GM13977 (cell line): ENCODE data around the gene CFAP46.
"Not testable (repeated sequence)": the region's sequence is repeated elsewhere in the genome, so short reads cannot be mapped to it uniquely, and the experiment has no call there.

Experiments
- DNase-seq: peaks from one replicate; pipeline ENCODE4 v3.0.0; 2012; ENCODE audit warnings: low spot score
- CTCF ChIP-seq: IDR thresholded peaks from 2 replicates; pipeline ENCODE4 v1.5.1; 2012; ENCODE audit warnings: mild to moderate bottlenecking, control low read depth; ENCODE audit not compliant: insufficient read depth; ENCODE audit errors: extremely low read depth, missing control alignments
- in situ Hi-C: fragments of 300-500 bp; cut with MboI; formaldehyde crosslinking; loops from one replicate; pipeline ENCODE4 v1.12.0; 2022; ENCODE audit warnings: low sequenced_read_pairs, low pct_unique_long_range_greater_than_20kb, mixed read lengths, inconsistent platforms; ENCODE audit not compliant: unreplicated experiment

The CFAP46 gene

DNA sequence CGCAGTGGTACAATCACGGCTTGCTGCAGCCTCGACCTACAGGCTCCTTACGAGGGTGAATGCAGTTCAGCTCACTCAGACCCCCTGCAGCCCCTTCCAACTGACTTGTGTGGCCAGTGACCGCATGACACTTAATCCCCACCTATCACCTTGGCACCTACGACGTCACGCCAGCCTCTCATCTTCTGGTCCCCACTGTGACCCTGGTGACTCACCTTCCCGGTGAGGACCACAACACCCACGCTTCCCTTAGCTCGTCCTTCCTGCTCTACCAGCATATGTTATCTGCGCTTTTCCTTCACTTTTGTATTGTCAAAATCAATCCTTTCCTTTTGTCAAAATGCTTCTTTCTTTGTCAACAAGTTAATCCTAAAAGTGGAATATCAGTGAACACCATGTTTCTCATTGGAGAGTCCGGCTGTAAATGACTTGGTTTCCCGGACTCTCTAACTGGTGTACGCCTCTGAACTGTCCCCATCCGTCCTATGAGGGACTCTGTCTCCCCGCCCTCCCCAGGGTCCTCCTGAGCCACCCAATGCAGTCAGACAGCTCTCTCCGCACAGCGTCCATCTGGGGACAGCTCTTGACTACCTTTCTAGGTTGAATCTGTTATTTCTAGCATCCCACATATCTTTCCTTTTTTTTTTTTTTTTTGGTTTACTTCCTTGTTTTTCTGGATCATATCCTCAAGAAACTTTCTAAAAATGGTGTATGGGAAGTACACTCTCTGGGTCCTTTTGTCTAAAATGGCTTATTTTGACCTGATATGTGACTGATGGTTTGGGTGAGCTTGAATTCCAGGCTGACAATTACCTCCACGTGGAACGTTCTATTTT lies 37.3 kb downstream of the CFAP46 start:
- no peak for DNase-seq
- in situ Hi-C loops = no loop called here
- no peak for TF ChIP-seq CTCF

DNA sequence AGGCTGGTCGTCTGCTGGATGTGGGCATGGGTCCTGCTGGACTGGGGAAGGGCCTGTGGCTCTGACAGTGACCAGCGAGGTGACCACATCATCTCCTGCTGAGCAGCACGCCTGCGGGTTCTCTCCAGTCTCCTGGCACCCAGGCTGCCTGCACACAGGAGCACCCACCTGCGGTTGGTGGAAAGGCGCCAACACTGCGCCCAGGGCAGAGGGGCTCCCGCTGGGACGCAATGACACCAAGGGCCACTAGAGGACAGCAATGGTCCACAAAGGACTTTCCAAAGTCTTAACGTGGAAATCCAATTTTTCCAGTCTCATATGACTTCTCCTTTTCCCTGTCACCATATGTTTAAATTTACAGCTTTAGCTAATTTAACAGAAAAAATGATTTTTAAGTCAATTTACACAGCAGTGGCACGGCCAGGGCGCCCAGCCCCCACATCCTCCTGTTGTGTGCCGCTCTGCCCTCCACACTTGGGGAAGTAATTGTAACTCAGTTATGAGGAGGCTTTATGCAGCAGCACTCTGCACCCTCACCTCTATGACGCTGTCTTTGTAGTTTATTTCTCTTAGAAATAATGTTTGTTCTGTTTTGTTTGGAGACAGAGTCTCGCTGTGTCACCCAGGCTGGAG lies 38.1 kb downstream of the CFAP46 start:
- in situ Hi-C loops = no loop called here
- DNase-seq = peak; percentile 81
- peak; percentile 63 for TF ChIP-seq CTCF

DNA sequence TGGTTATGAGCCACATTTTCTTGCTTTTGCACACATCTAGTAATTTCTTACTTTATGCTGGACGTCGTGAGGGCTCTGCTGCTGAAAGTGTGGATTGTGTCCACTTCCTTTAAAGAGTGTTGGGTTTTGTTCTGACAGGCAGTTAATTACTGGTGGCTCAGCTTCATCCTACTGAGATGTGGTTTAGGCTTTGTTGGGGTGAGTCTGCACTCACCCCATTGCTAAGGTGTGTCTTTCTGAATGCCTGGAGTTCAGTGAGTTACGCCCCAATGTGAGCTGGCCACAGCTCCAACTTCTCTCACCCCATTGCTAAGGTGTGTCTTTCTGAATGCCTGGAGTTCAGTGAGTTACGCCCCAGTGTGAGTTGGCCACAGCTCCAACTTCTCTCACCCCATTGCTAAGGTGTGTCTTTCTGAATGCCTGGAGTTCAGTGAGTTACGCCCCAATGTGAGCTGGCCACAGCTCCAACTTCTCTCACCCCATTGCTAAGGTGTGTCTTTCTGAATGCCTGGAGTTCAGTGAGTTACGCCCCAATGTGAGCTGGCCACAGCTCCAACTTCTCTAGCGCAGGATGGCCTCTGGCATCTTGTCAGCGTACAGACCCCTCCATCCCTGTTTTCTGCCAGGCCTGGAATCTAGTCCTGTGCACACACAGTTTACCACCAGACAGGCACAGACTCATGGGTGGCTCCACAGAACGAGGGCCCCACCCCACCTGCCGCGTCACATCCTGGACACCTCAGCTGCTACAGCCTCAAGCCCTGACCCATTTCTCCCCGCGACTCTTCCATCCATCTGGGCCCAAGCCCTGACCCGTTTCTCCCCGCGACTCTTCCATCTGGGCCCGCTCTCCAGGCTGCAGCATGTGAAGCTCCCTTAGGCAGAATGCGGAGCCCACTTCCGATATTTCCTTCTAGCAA lies 39.5 kb downstream of the CFAP46 start:
- DNase-seq = not testable (repeated sequence)

DNA sequence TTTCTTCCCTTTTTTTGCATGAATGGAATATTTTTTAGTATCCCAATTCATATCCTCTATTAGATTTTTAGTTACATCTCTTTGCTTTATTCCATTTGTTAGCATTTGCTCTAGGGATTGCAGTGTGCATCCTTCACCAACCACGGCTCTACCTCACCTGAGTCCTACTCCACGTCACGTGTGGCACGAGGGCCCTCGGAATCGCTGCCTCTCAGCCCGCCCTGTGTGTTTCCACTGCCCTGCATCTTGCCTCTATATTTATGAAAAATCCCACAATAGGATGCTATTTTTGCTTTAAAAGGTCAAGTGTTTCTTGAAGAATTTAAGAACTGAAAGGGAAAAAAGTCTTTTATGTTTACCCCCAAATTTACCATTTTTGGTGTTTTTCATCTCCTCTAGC lies 41.0 kb downstream of the CFAP46 start:
- no peak for TF ChIP-seq CTCF
- in situ Hi-C loops = no loop called here

More for the DNA sequence above, 39.5 kb downstream of the CFAP46 start:
- in situ Hi-C loops = not testable (repeated sequence)

DNA sequence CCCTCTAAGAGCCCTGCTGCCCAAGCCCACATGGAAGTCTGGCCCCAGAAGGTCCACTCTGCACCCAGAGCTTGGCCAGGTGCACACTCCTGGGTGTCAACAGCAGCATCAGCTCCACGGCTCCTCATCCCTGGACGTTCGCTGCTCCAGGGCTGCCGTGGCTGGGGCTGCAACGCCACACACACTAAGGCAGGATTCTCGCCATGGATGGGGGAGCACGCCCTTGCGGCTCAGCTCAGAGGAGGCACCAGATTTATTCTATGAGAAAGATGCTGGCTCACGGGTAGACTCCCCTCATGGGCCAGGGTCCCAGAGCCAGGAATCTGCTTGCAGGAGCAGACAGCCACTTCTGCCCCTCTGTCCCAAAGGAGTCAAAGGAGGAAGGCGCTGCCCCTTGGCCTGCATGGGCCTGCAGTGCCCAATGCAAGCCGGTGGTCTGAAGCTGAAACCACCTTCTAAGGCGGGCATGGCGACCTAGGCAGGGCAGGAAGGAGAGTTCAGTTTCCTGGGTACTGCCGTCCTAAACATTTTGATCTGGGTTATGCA lies 42.1 kb downstream of the CFAP46 start:
- no peak for TF ChIP-seq CTCF
- in situ Hi-C loops = no loop called here
- DNase-seq = no peak

More for the DNA sequence above, 41.0 kb downstream of the CFAP46 start:
- DNase-seq = no peak

DNA sequence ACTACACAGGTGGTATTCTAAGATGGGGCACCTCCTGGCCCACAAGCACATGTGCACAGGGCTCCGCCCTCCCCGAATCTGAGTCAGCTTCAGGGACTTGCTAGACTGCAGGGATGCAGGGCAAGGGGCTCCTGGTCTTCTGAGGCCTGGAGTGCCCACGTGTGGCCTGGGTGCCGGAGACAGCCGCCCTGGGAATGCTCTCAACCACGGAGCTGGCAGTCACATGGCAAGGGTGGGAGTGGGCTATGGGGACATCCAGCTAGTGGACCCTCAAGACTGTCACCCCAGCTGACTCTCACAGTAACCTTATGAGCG lies 42.7 kb downstream of the CFAP46 start:
- TF ChIP-seq CTCF = no peak
- in situ Hi-C loops = no loop called here
- DNase-seq = no peak
